B cell (primary cell): ENCODE data around the gene SPG7. TPM values are rescaled to one million over a fixed set of nuclear protein-coding genes. Genes with fewer than 3 reads are reported as not detected.

Experiments
- ATAC-seq: fragments of 200-7000 bp; cut with Tn5 transposase; one replicate; pipeline ENCODE4 v1.10.0; 2021; ENCODE audit warnings: low read depth, mild to moderate bottlenecking, moderate number of reproducible peaks, moderate library complexity
- CTCF ChIA-PET: fragments of 350-600 bp; sonication (Branson Sonifier 250); formaldehyde crosslinking; loops from one replicate; lab custom pipeline; 2021; ENCODE audit warnings: antibody characterized with exemption, inconsistent platforms; lab: Charles Lee
- POLR2A ChIA-PET: fragments of 350-600 bp; sonication (Branson Sonifier 250); formaldehyde crosslinking; loops from one replicate; lab custom pipeline; 2021; ENCODE audit warnings: antibody characterized with exemption; lab: Charles Lee
- DNase-seq: peaks from one replicate; pipeline ENCODE4 v3.0.0; 2013
- H2AFZ ChIP-seq: 2 replicates; pipeline ENCODE4 v1.6.1; 2012; ENCODE audit warnings: mild to moderate bottlenecking, low read depth, low read length; ENCODE audit not compliant: insufficient read depth, poor library complexity, severe bottlenecking
- H3K27ac ChIP-seq, 2 donors: 1 replicate in 1 of 2; 2 replicates in 1 of 2; pipeline ENCODE4 v1.5.1; 2012 to 2013; ENCODE audit warnings: low read length in 2 of 2, mild to moderate bottlenecking in 2 of 2, moderate library complexity in 1 of 2
- H3K27me3 ChIP-seq, 4 experiments: fragments of 200-600 bp in 1 of 4; sonication (generic) in 1 of 4; replicated peaks in 1 of 4; 1 replicate in 2 of 4; 2 replicates in 2 of 4; pipeline versions ENCODE4 v1.6.1 to v1.7.0; 2013 to 2016; ENCODE audit warnings: low read length in 3 of 4, mild to moderate bottlenecking in 2 of 4, mixed read lengths in 1 of 4, moderate library complexity in 1 of 4; ENCODE audit not compliant: insufficient read depth in 4 of 4, control insufficient read depth in 3 of 4; ENCODE audit errors: control extremely low read depth in 1 of 4
- H3K36me3 ChIP-seq, 2 experiments: replicated peaks in 1 of 2; 1 replicate in 1 of 2; 2 replicates in 1 of 2; pipeline versions ENCODE4 v1.6.1 to v1.7.1; 2013; ENCODE audit warnings: low read length in 1 of 2; ENCODE audit not compliant: insufficient read depth in 2 of 2, control insufficient read depth in 1 of 2; ENCODE audit errors: control extremely low read depth in 1 of 2, extremely low read depth in 1 of 2
- H3K4me1 ChIP-seq, 2 donors: fragments of 200-600 bp in 1 of 2; sonication (generic) in 1 of 2; 1 replicate in 1 of 2; 2 replicates in 1 of 2; pipeline versions ENCODE4 v1.5.1 to v1.6.1; 2013 to 2017; ENCODE audit warnings: low read length in 2 of 2; ENCODE audit not compliant: control insufficient read depth in 2 of 2, insufficient read depth in 2 of 2
- H3K4me2 ChIP-seq: replicated peaks from 2 replicates; pipeline ENCODE3; 2012; ENCODE audit warnings: mild to moderate bottlenecking, low read depth, low read length; ENCODE audit not compliant: poor library complexity, severe bottlenecking
- H3K4me3 ChIP-seq, 5 experiments: fragments of 200-600 bp in 1 of 5; sonication (generic) in 1 of 5; 1 replicate in 3 of 5; 2 replicates in 2 of 5; pipeline versions ENCODE4 v1.5.1 to v1.7.0; 2011 to 2016; ENCODE audit warnings: low read length in 4 of 5, mild to moderate bottlenecking in 4 of 5, low read depth in 2 of 5, control low read depth in 1 of 5, moderate library complexity in 1 of 5; ENCODE audit not compliant: insufficient read depth in 1 of 5; ENCODE audit errors: control extremely low read depth in 1 of 5, extremely low read depth in 1 of 5
- H3K79me2 ChIP-seq: fragments of 200-600 bp; sonication (generic); one replicate; pipeline ENCODE4 v1.6.0; 2016; ENCODE audit warnings: low read length; ENCODE audit not compliant: control insufficient read depth, insufficient read depth
- H3K9ac ChIP-seq: fragments of 200-600 bp; sonication (generic); 2 replicates; pipeline ENCODE4 v1.6.1; 2017; ENCODE audit warnings: mild to moderate bottlenecking, low read length, moderate library complexity
- H3K9me3 ChIP-seq, 3 donors: one replicate each; pipeline versions ENCODE4 v1.6.1 to v1.7.1; 2013; ENCODE audit warnings: low read length in 2 of 3; ENCODE audit not compliant: control insufficient read depth in 2 of 3, insufficient read depth in 1 of 3; ENCODE audit errors: control extremely low read depth in 1 of 3
- H4K20me1 ChIP-seq: 2 replicates; pipeline ENCODE4 v1.6.0; 2012; ENCODE audit warnings: mild to moderate bottlenecking, low read length; ENCODE audit not compliant: insufficient read depth, control insufficient read depth, poor library complexity, severe bottlenecking
- H3K27ac Mint-ChIP-seq: one replicate; pipeline ENCODE4 v1.8.0; 2021; ENCODE audit warnings: mixed read lengths
- H3K27me3 Mint-ChIP-seq: one replicate; pipeline ENCODE4 v1.8.0; 2021; ENCODE audit warnings: mixed read lengths
- H3K4me1 Mint-ChIP-seq: one replicate; pipeline ENCODE4 v1.8.0; 2021; ENCODE audit warnings: mixed read lengths
- H3K4me3 Mint-ChIP-seq: one replicate; pipeline ENCODE4 v1.8.0; 2021; ENCODE audit warnings: mixed read lengths
- H3K9me3 Mint-ChIP-seq: one replicate; pipeline ENCODE4 v1.8.0; 2022; ENCODE audit warnings: mixed read lengths; ENCODE audit not compliant: insufficient read depth
- CTCF ChIP-seq: fragments of 200-600 bp; IDR thresholded peaks from one replicate; pipeline ENCODE4 v1.8.0; 2022; ENCODE audit warnings: antibody characterized with exemption, mild to moderate bottlenecking
- EZH2 ChIP-seq: IDR thresholded peaks from 2 replicates; pipeline ENCODE4 v1.6.1; 2012; ENCODE audit warnings: borderline replicate concordance, low read depth, mild to moderate bottlenecking, moderate library complexity, low read length; ENCODE audit not compliant: insufficient read depth, poor library complexity, severe bottlenecking
- WGBS: methylation state at CpG from one replicate; pipeline ENCODE4 v1.1.5; 2013; ENCODE audit warnings: missing lambda C conversion rate; ENCODE audit not compliant: insufficient coverage; 5-methylcytosine and 5-hydroxymethylcytosine counted together
- intact Hi-C: fragments of 100-400 bp; cut with micrococcal nuclease; formaldehyde crosslinking; loops from one replicate; pipeline ENCODE4 v1.10.0; 2022
- polyA plus RNA-seq: library from polyadenylated mRNA; depleted of rRNA; stranded (reverse); fragments of >200 nt; gene quantifications from 2 replicates; pipeline ENCODE4 v1.2.3, GENCODE V29; 2012
- total RNA-seq, 2 donors: library from RNA; stranded (reverse); fragments of 120-200 nt in 1 of 2; gene quantifications; 1 replicate in 1 of 2; 2 replicates in 1 of 2; pipeline versions ENCODE4 v1.2.3 to v1.2.4, GENCODE V29; 2013 to 2022

SPG7 gene
- total and polyA plus RNA-seq, 2 donors (not counting 1 experiment from before 2014, with no cell fraction given): 146 to 157 TPM

DNA sequence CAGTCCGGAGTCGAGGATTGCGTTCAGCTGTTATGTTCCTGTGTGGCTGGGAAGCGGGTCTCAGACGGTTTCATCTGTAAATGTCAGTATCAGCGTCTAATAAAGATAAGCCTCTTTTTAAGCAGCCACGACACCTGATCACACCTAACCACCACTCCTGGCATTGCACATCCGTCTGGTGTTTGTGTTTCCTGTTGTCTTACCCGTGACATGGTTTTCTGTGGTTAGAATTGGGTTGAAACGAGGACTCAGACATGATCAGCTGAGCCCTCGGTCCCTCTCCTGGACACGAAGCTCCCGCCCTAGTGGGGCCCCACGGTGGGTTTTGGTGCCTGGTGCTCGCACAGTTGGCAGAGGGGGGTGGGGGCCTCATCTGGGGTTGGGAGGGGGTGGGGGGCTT, 85.6 kb downstream of the SPG7 start:
- ChIA-PET POLR2A (no interaction called here), CTCF (interaction anchor here (0.5 kb wide), 1 partner anchor 34 kb away, joined by 3 read pairs; no protein-coding TSS in a partner anchor)
- Histone ChIP-seq H3K4me1 (no peaks in the 10 kb centered on the region), H3K79me2 (no peaks in the 10 kb centered on the region), H3K36me3 (no peaks in the 10 kb centered on the region), H3K9me3 (no peaks in the 10 kb centered on the region), H4K20me1 (no peaks in the 10 kb centered on the region), H3K27me3 (no peaks in the 10 kb centered on the region), H2AFZ (no peak overlapping the region), H3K27ac (no peak overlapping the region), H3K4me2 (no peak overlapping the region), H3K9ac (no peak overlapping the region), H3K4me3 (no peak overlapping the region)
- 65% methylated on average over 8 of the region's 15 CpGs for WGBS
- Mint-ChIP-seq H3K9me3 (no peaks in the 10 kb centered on the region), H3K4me1 (no peaks in the 10 kb centered on the region), H3K27me3 (no peaks in the 10 kb centered on the region), H3K27ac (no peak overlapping the region), H3K4me3 (no peak overlapping the region)
- no peak for DNase-seq
- no peak for ATAC-seq
- intact Hi-C loops: no loop called here
- TF ChIP-seq EZH2 (no peak), CTCF (no peak)

GRCh38 chr16:89595330-89596060, 87.3 kb downstream of the SPG7 start:
- H3K9ac ChIP-seq: no peak overlapping the region
- POLR2A ChIA-PET: no interaction called here
- H3K9me3 ChIP-seq: no peaks in the 10 kb centered on the region
- no peaks in the 10 kb centered on the region for H4K20me1 ChIP-seq
- no peak overlapping the region for H2AFZ ChIP-seq
- no peak for ATAC-seq
- Mint-ChIP-seq H3K27ac (no peak overlapping the region), H3K4me3 (no peak overlapping the region), H3K4me1 (no peaks in the 10 kb centered on the region), H3K27me3 (no peaks in the 10 kb centered on the region), H3K9me3 (no peaks in the 10 kb centered on the region)
- DNase-seq: no peak
- H3K36me3 ChIP-seq: no peaks in the 10 kb centered on the region
- H3K79me2 ChIP-seq: no peaks in the 10 kb centered on the region
- no peak overlapping the region for H3K27ac ChIP-seq
- no peak for TF ChIP-seq CTCF
- no peak for TF ChIP-seq EZH2
- intact Hi-C loops: no loop called here
- no peaks in the 10 kb centered on the region for H3K27me3 ChIP-seq
- 97% methylated on average over 47 of the region's 47 CpGs for WGBS
- no peak overlapping the region for H3K4me3 ChIP-seq
- no peak overlapping the region for H3K4me2 ChIP-seq
- CTCF ChIA-PET: interaction anchor here (0.5 kb wide), 1 partner anchor 141 kb away, joined by 3 read pairs; no protein-coding TSS in a partner anchor
- no peaks in the 10 kb centered on the region for H3K4me1 ChIP-seq
